H1 (cell line): ENCODE measurements around the gene SYMPK. TPM values are rescaled to one million over a fixed set of nuclear protein-coding genes. Genes with fewer than 3 reads are reported as not detected.

Experiments used
- CTCF ChIA-PET: fragments of 300-600 bp; sonication (Branson Sonifier 250); formaldehyde crosslinking; loops from one replicate; lab custom pipeline; 2021; ENCODE audit not compliant: partially characterized antibody; lab: Charles Lee
- POLR2A ChIA-PET: fragments of 300-600 bp; sonication (Branson Sonifier 250); formaldehyde crosslinking; loops from one replicate; lab custom pipeline; 2021; ENCODE audit warnings: inconsistent platforms; ENCODE audit not compliant: partially characterized antibody; lab: Charles Lee
- DNase-seq, 2 experiments: peaks; one replicate each; pipeline versions ENCODE4 v3.0.0 to v3.0.0-alpha.2; 2010 to 2022; ENCODE audit warnings: low spot score in 2 of 2, low read depth in 1 of 2, mixed read lengths in 1 of 2
- FAIRE-seq: peaks from 2 replicates; lab custom pipeline; 2011; peaks lifted over from hg19 to GRCh38; lab: Jason Lieb, UNC
- H2AFZ ChIP-seq: 2 replicates; pipeline ENCODE4 v1.8.1; 2012; ENCODE audit warnings: low read length, inconsistent platforms
- H2AK5ac ChIP-seq: 2 replicates; pipeline ENCODE4 v1.6.1; 2013; ENCODE audit warnings: low read depth, low read length
- H2BK120ac ChIP-seq: replicated peaks from 2 replicates; pipeline ENCODE3; 2013; ENCODE audit warnings: low read depth, low read length, inconsistent platforms
- H2BK12ac ChIP-seq: 2 replicates; pipeline ENCODE4 v1.6.1; 2013; ENCODE audit warnings: low read depth, low read length
- H2BK15ac ChIP-seq: 2 replicates; pipeline ENCODE4 v1.6.1; 2013; ENCODE audit warnings: low read length
- H2BK20ac ChIP-seq: 2 replicates; pipeline ENCODE4 v1.6.1; 2013; ENCODE audit warnings: low read length
- H2BK5ac ChIP-seq: 2 replicates; pipeline ENCODE4 v1.6.1; 2013; ENCODE audit warnings: low read depth, low read length
- H3K14ac ChIP-seq: 2 replicates; pipeline ENCODE4 v1.6.1; 2013; ENCODE audit warnings: inconsistent platforms; ENCODE audit not compliant: insufficient read length
- H3K18ac ChIP-seq: 2 replicates; pipeline ENCODE4 v1.6.1; 2013; ENCODE audit warnings: low read length; ENCODE audit errors: extremely low read depth
- H3K23ac ChIP-seq: 2 replicates; pipeline ENCODE4 v1.6.1; 2013; ENCODE audit warnings: inconsistent platforms; ENCODE audit not compliant: insufficient read length
- H3K23me2 ChIP-seq: 2 replicates; pipeline ENCODE4 v1.6.1; 2013; ENCODE audit warnings: low read depth, low read length
- H3K27ac ChIP-seq: 2 replicates; pipeline ENCODE4 v1.6.1; 2011; ENCODE audit warnings: low read depth, low read length, inconsistent platforms
- H3K27me3 ChIP-seq, 4 experiments: replicated peaks in 1 of 4; 1 replicate in 1 of 4; 2 replicates in 3 of 4; pipeline versions ENCODE4 v1.6.1 to v1.8.1; 2011 to 2013; ENCODE audit warnings: low read length in 3 of 4, mild to moderate bottlenecking in 3 of 4, inconsistent platforms in 2 of 4, mixed read lengths in 2 of 4, moderate library complexity in 1 of 4; ENCODE audit not compliant: control insufficient read depth in 3 of 4, insufficient read depth in 3 of 4; ENCODE audit errors: extremely low read depth in 1 of 4
- H3K36me3 ChIP-seq, 4 experiments: 2 replicates each; pipeline versions ENCODE4 v1.6.1 to v1.8.1; 2011 to 2013; ENCODE audit warnings: mild to moderate bottlenecking in 4 of 4, low read length in 3 of 4, moderate library complexity in 2 of 4, control low read depth in 1 of 4, inconsistent platforms in 1 of 4; ENCODE audit not compliant: insufficient read depth in 4 of 4, control insufficient read depth in 2 of 4
- H3K4ac ChIP-seq: replicated peaks from 2 replicates; pipeline ENCODE3; 2013; ENCODE audit warnings: low read length, low read depth, mixed read lengths, inconsistent platforms; ENCODE audit not compliant: insufficient read length
- H3K4me1 ChIP-seq, 4 experiments: replicated peaks in 1 of 4; 1 replicate in 1 of 4; 2 replicates in 3 of 4; pipeline versions ENCODE4 v1.6.1 to v1.8.1; 2011 to 2013; ENCODE audit warnings: low read length in 3 of 4, inconsistent platforms in 2 of 4, mixed read lengths in 1 of 4; ENCODE audit not compliant: insufficient read depth in 4 of 4, control insufficient read depth in 3 of 4
- H3K4me2 ChIP-seq, 2 experiments: 2 replicates each; pipeline versions ENCODE4 v1.6.1 to v1.8.1; 2011 to 2013; ENCODE audit warnings: low read depth in 2 of 2, low read length in 2 of 2, control low read depth in 1 of 2, inconsistent platforms in 1 of 2, mild to moderate bottlenecking in 1 of 2; ENCODE audit not compliant: insufficient read depth in 1 of 2
- H3K4me3 ChIP-seq, 4 experiments: fragments of 200-600, 300-600 bp in 1 of 4; sonication (generic), shearing (Covaris generic), sonication (Bioruptor Twin) in 1 of 4; 2 replicates each; pipeline versions ENCODE4 v1.5.1 to v1.8.1; 2011 to 2016; ENCODE audit warnings: low read length in 4 of 4, low read depth in 3 of 4, control low read depth in 2 of 4, inconsistent platforms in 2 of 4, mild to moderate bottlenecking in 2 of 4, mixed read lengths in 1 of 4, moderate library complexity in 1 of 4; ENCODE audit not compliant: insufficient read depth in 2 of 4; ENCODE audit errors: extremely low read depth in 1 of 4
- H3K56ac ChIP-seq: replicated peaks from 2 replicates; pipeline ENCODE3; 2013; ENCODE audit warnings: low read depth, mild to moderate bottlenecking, mixed read lengths, low read length, inconsistent platforms; ENCODE audit not compliant: insufficient read length
- H3K79me1 ChIP-seq: 2 replicates; pipeline ENCODE4 v1.6.1; 2013; ENCODE audit warnings: low read depth, low read length, control low read depth
- H3K79me2 ChIP-seq, 2 experiments: 2 replicates each; pipeline versions ENCODE4 v1.6.1 to v1.8.1; 2012 to 2013; ENCODE audit warnings: low read length in 2 of 2, mild to moderate bottlenecking in 2 of 2, inconsistent platforms in 1 of 2; ENCODE audit not compliant: insufficient read depth in 2 of 2, control insufficient read depth in 1 of 2
- H3K9ac ChIP-seq, 4 experiments: replicated peaks in 1 of 4; 1 replicate in 1 of 4; 2 replicates in 3 of 4; pipeline versions ENCODE4 v1.6.1 to v1.8.1; 2011 to 2013; ENCODE audit warnings: low read depth in 3 of 4, low read length in 3 of 4, control low read depth in 2 of 4, mild to moderate bottlenecking in 2 of 4, moderate library complexity in 2 of 4, inconsistent platforms in 1 of 4; ENCODE audit errors: extremely low read depth in 1 of 4
- H3K9me3 ChIP-seq, 2 experiments: 2 replicates each; pipeline versions ENCODE4 v1.6.1 to v1.8.1; 2012 to 2013; ENCODE audit warnings: mild to moderate bottlenecking in 2 of 2, moderate library complexity in 2 of 2, control low read depth in 1 of 2, inconsistent platforms in 1 of 2, low read depth in 1 of 2, low read length in 1 of 2, mixed read lengths in 1 of 2; ENCODE audit not compliant: insufficient read depth in 2 of 2
- H4K20me1 ChIP-seq, 2 experiments: replicated peaks in 1 of 2; 2 replicates each; pipeline versions ENCODE3 to v1.8.1; 2011 to 2013; ENCODE audit warnings: inconsistent platforms in 2 of 2, low read length in 2 of 2, mild to moderate bottlenecking in 1 of 2; ENCODE audit not compliant: insufficient read depth in 2 of 2, control insufficient read depth in 1 of 2
- H4K5ac ChIP-seq: 2 replicates; pipeline ENCODE4 v1.6.1; 2013; ENCODE audit warnings: low read length, low read depth, mixed read lengths, inconsistent platforms; ENCODE audit not compliant: insufficient read length
- H4K8ac ChIP-seq: 2 replicates; pipeline ENCODE4 v1.8.0; 2013; ENCODE audit warnings: mild to moderate bottlenecking, moderate library complexity, low read length, inconsistent platforms; ENCODE audit not compliant: insufficient read depth; ENCODE audit errors: extremely low read depth
- H4K91ac ChIP-seq: replicated peaks from 2 replicates; pipeline ENCODE3; 2013; ENCODE audit warnings: low read length, mixed read lengths, inconsistent platforms; ENCODE audit not compliant: insufficient read length
- CEBPB ChIP-seq: IDR thresholded peaks from 2 replicates; pipeline ENCODE4 v1.6.1; 2012; ENCODE audit warnings: low read depth, low read length
- CHD2 ChIP-seq: IDR thresholded peaks from 2 replicates; pipeline ENCODE4 v1.6.1; 2012; ENCODE audit warnings: low read length, improper control_type of control experiment
- EP300 ChIP-seq, 2 experiments: IDR thresholded peaks; 1 replicate in 1 of 2; 2 replicates in 1 of 2; pipeline ENCODE4 v1.6.1; 2011 to 2012; ENCODE audit warnings: low read depth in 2 of 2, low read length in 2 of 2, mild to moderate bottlenecking in 2 of 2, borderline replicate concordance in 1 of 2, inconsistent platforms in 1 of 2, moderate library complexity in 1 of 2
- JUN ChIP-seq: IDR thresholded peaks from 2 replicates; pipeline ENCODE4 v1.6.1; 2011; ENCODE audit warnings: low read depth, mild to moderate bottlenecking, improper control_type of control experiment, low read length
- JUND ChIP-seq: IDR thresholded peaks from 2 replicates; pipeline ENCODE4 v1.6.1; 2011; ENCODE audit warnings: mild to moderate bottlenecking, improper control_type of control experiment, low read length
- RNF2 ChIP-seq: fragments of 200-900, 300-1000 bp; sonication (generic); IDR thresholded peaks from 2 replicates; pipeline ENCODE4 v1.7.1; 2016; ENCODE audit warnings: borderline replicate concordance, low read depth, mild to moderate bottlenecking, antibody characterized with exemption, low read length; ENCODE audit not compliant: poor library complexity, severe bottlenecking; ENCODE audit errors: missing control alignments
- SUZ12 ChIP-seq: fragments of 200-600 bp; sonication (generic); IDR thresholded peaks from 2 replicates; pipeline ENCODE4 v1.6.1; 2012; ENCODE audit warnings: mild to moderate bottlenecking, inconsistent platforms, low read length, moderate library complexity, mixed read lengths
- TEAD4 ChIP-seq: IDR thresholded peaks from 2 replicates; pipeline ENCODE4 v1.6.1; 2012; ENCODE audit warnings: low read depth, low read length, inconsistent platforms, mixed read lengths
- WGBS, 2 experiments: shearing (Covaris generic) in 1 of 2; methylation state at CpG; one replicate each; pipeline versions ENCODE4 v1.1.6 to v1.1.7; 2013 to 2015; ENCODE audit warnings: low lambda C conversion rate in 2 of 2, mixed read lengths in 2 of 2, inconsistent platforms in 1 of 2, low coverage in 1 of 2, missing lambda C conversion rate in 1 of 2; ENCODE audit not compliant: insufficient replicate concordance in 2 of 2, insufficient coverage in 1 of 2, insufficient read length in 1 of 2; ENCODE audit errors: extremely low coverage in 1 of 2, missing lambda C conversion rate in 1 of 2; 5-methylcytosine and 5-hydroxymethylcytosine counted together
- polyA plus RNA-seq, 7 experiments: library from polyadenylated mRNA; depleted of rRNA in 3 of 7; stranded (reverse) in 5 of 7; unstranded in 2 of 7; fragments of >200 nt in 5 of 7; fragments of 200-250 nt in 2 of 7; gene quantifications; 1 replicate in 5 of 7; 2 replicates in 1 of 7; 4 replicates in 1 of 7; pipeline versions ENCODE4 v1.2.1 to v1.2.3, GENCODE V29; 2011 to 2013; ENCODE audit warnings: missing spikeins in 2 of 7, mixed read lengths in 2 of 7
- total RNA-seq: library from RNA; stranded (reverse); fragmentation: NEBNext Ultra II Directional; extraction: Animal tissue kit (Norgen Biotek cat#: 25700); gene quantifications from 2 replicates; pipeline ENCODE4 v1.2.1, GENCODE V29; 2021
- TF ChIP-seq, protein P1 (sequence below): IDR thresholded peaks from 2 replicates; pipeline ENCODE4 v1.6.1; 2011; ENCODE audit warnings: low read length, improper control_type of control experiment

The SYMPK gene
- total and polyA plus RNA-seq, 2 of the 8 experiments (the other 6 are each of a cell fraction or from before 2014, with no cell fraction given), result 93.6 to 99.5 TPM

DNA sequence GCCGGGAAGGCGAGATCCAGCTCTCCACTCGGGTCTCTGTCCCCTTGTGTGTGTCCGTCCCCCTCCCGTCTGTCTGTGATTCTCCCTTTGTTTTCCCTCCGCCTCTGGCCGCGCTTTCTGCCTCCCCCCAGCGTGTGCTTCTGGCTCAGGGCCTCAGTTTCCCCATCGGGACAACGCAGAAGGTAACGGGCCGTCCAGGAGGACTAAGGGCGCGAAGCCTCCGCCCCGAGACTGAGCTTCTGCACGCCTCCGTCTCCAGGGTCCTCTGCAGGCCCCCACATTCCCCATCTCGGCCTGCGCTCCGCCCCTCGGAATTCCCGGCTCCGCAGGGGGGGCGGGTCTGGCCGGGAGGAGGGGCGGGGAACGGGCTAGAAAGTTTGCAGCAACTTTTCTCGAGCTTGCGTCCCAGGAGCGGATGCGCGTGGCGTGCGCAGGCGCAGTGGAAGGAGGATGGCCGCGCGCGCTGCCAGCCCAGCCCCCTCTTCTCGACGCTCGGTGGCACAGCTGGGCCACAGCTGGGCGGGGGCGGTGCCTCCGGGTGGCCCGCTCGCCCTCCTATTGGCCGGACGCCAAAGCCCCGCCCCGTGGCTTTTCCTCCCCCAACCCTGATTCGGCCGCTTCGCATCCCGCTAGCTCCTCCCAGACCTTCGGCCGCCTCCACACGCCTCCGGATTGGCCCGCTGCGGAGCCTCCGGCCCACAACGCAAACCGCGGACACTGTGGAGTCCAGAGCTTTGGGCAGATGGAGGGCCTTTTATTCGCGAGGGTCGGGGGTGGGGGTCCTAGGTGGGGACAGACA lies 93.8 kb downstream of the SYMPK start, which contains the start of gene SIX5:
Gene SIX5 (minus strand): TSS at position 269 of the 799 bp plus-strand sequence. CDS start 408 bp downstream, outside the sequence.
- Histone ChIP-seq H3K4me2 (peak within 1 kb of the TSS; percentile 61 to 99), H4K5ac (peak within 1 kb of the TSS; percentile 96), H3K4me3 (peak within 1 kb of the TSS; percentile 57 to 89 (median 82)), H2AFZ (no peak within 1 kb of the TSS), H2BK5ac (peak within 1 kb of the TSS; percentile 98), H4K91ac (peak within 1 kb of the TSS; percentile 99), H2AK5ac (peak within 1 kb of the TSS; percentile 98; the same call in 1 of the 2 replicates), H3K36me3 (peaks cover 0 to 2% (median 0%) of the 10 kb centered on the region in 4 experiments; a peak in 2 of 8 replicates), H2BK12ac (peak within 1 kb of the TSS; percentile 80; the same call in 1 of the 2 replicates), H3K27me3 (no peaks in the 10 kb centered on the region), H4K20me1 (peaks cover 0 to 3% of the 10 kb centered on the region in 2 experiments), H3K23me2 (peaks cover 28% of the 10 kb centered on the region), H2BK20ac (0 out of 2 replicates have a peak within 1 kb of the TSS, but pooled peaks have one; percentile 21), H3K9ac (peak within 1 kb of the TSS; percentile 76 to 91 (median 85)), H3K4ac (peak within 1 kb of the TSS; percentile 90), H4K8ac (peak within 1 kb of the TSS; percentile 95), H3K27ac (peak within 1 kb of the TSS; percentile 96), H2BK15ac (peak within 1 kb of the TSS; percentile 88; the same call in 1 of the 2 replicates), H3K4me1 (peaks cover 4 to 33% (median 27%) of the 10 kb centered on the region in 4 experiments), H3K79me2 (no peaks in the 10 kb centered on the region), H3K23ac (no peak within 1 kb of the TSS), H3K18ac (peak within 1 kb of the TSS; percentile 100), H3K9me3 (no peaks in the 10 kb centered on the region), H3K79me1 (no peaks in the 10 kb centered on the region), H3K56ac (peak within 1 kb of the TSS; percentile 97), H2BK120ac (peak within 1 kb of the TSS; percentile 86), H3K14ac (peak within 1 kb of the TSS; percentile 100)
- CTCF ChIA-PET, result interaction anchor here (0.6 to 6.7 kb wide), 25 partner anchors 12 to 656 kb away, joined by 3 to 55 read pairs (median 4); partner anchors contain the start of genes DMPK, DMWD, RSPH6A and SYMPK
- FAIRE-seq (peak; percentile 39), DNase-seq (peak; percentile 96)
- WGBS, 2 experiments, result 4% methylated on average over 41 of the region's 70 CpGs; no CpG with 5 or more reads in 1 of the 2 experiments
- POLR2A ChIA-PET, result interaction anchor here (0.5 to 16.2 kb wide), 36 partner anchors 8 to 651 kb away, joined by 3 to 284 read pairs (median 5); partner anchors contain the start of genes DMPK, DMWD, FBXO46 and IRF2BP1
- peak; percentile 96 for TF ChIP-seq TEAD4
- no peak for TF ChIP-seq EP300 (IDR thresholded peaks at IDR 0.05; ENCODE audit: borderline replicate concordance in 1 of 2, low read depth in 2 of 2, low read length in 2 of 2)
- TF ChIP-seq CHD2, result peak; percentile 36; the same call in 1 of the 2 replicates
- no peak for TF ChIP-seq JUND
- TF ChIP-seq JUN, result no peak
- no peak for TF ChIP-seq SUZ12
- 0 out of 2 replicates have a peak, but pooled peaks have one; percentile 1 for TF ChIP-seq CEBPB
- TF ChIP-seq, protein P1, sequence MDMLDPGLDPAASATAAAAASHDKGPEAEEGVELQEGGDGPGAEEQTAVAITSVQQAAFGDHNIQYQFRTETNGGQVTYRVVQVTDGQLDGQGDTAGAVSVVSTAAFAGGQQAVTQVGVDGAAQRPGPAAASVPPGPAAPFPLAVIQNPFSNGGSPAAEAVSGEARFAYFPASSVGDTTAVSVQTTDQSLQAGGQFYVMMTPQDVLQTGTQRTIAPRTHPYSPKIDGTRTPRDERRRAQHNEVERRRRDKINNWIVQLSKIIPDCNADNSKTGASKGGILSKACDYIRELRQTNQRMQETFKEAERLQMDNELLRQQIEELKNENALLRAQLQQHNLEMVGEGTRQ, result peak; percentile 3; the same call in 1 of the 2 replicates
- no peak for TF ChIP-seq RNF2
